Karpas-422 (cell line): Measurements from ENCODE around the gene PTN. TPM values are rescaled to one million over a fixed set of nuclear protein-coding genes. Genes with fewer than 3 reads are reported as not detected.

Source experiments
- DNase-seq: peaks from one replicate; pipeline ENCODE4 v3.0.0-alpha.2; 2015
- H2AFZ ChIP-seq: fragments of 200-600 bp; sonication (generic); 2 replicates; pipeline ENCODE4 v1.6.1; 2014; ENCODE audit warnings: antibody characterized with exemption, low read length, mixed read lengths
- H3K27ac ChIP-seq: fragments of 200-600 bp; sonication (generic); 2 replicates; pipeline ENCODE4 v1.5.1; 2014; ENCODE audit warnings: mild to moderate bottlenecking, low read length, moderate library complexity
- H3K27me3 ChIP-seq: fragments of 200-600 bp; sonication (generic); 2 replicates; pipeline ENCODE4 v1.6.1; 2014; ENCODE audit warnings: low read length, mixed read lengths
- H3K36me3 ChIP-seq: fragments of 200-600 bp; sonication (generic); 2 replicates; pipeline ENCODE4 v1.6.1; 2014; ENCODE audit warnings: low read length, mixed read lengths; ENCODE audit not compliant: insufficient read depth
- H3K4me1 ChIP-seq: fragments of 200-600 bp; sonication (generic); 2 replicates; pipeline ENCODE4 v1.6.1; 2014; ENCODE audit warnings: mild to moderate bottlenecking, low read length, mixed read lengths
- H3K4me2 ChIP-seq: fragments of 200-600 bp; sonication (generic); 2 replicates; pipeline ENCODE4 v1.6.1; 2014; ENCODE audit warnings: low read length, low read depth, mild to moderate bottlenecking; ENCODE audit not compliant: poor library complexity, severe bottlenecking
- H3K4me3 ChIP-seq: fragments of 200-600 bp; sonication (generic); 2 replicates; pipeline ENCODE4 v1.5.1; 2014; ENCODE audit warnings: mild to moderate bottlenecking, antibody characterized with exemption, low read length, mixed read lengths
- H3K79me2 ChIP-seq: fragments of 200-600 bp; sonication (generic); 2 replicates; pipeline ENCODE4 v1.6.1; 2014; ENCODE audit warnings: mild to moderate bottlenecking, low read length, mixed read lengths
- H3K9ac ChIP-seq: fragments of 200-600 bp; sonication (generic); 2 replicates; pipeline ENCODE4 v1.6.0; 2014; ENCODE audit warnings: low read length
- H3K9me2 ChIP-seq: fragments of 200-600 bp; sonication (generic), shearing (Covaris generic); replicated peaks from 2 replicates; pipeline ENCODE4 v1.6.0; 2014; ENCODE audit warnings: mild to moderate bottlenecking, low read length, moderate library complexity; ENCODE audit not compliant: insufficient read depth
- H3K9me3 ChIP-seq: fragments of 300-700, 200-600 bp; sonication (generic); 2 replicates; pipeline ENCODE4 v1.6.1; 2014; ENCODE audit warnings: low read length, mixed read lengths
- H4K20me1 ChIP-seq: fragments of 200-600 bp; sonication (generic); 2 replicates; pipeline ENCODE4 v1.6.1; 2014; ENCODE audit warnings: mild to moderate bottlenecking, antibody characterized with exemption, low read length, low read depth; ENCODE audit not compliant: insufficient read depth
- total RNA-seq: library from RNA; depleted of rRNA; stranded (reverse); fragments of >200 nt; shearing (Covaris generic); gene quantifications from 2 replicates; pipeline ENCODE4 v1.2.3, GENCODE V29; 2014; ENCODE audit warnings: low replicate concordance

Gene PTN
- total RNA-seq, 1 experiment from 2014 or later: not detected

DNA sequence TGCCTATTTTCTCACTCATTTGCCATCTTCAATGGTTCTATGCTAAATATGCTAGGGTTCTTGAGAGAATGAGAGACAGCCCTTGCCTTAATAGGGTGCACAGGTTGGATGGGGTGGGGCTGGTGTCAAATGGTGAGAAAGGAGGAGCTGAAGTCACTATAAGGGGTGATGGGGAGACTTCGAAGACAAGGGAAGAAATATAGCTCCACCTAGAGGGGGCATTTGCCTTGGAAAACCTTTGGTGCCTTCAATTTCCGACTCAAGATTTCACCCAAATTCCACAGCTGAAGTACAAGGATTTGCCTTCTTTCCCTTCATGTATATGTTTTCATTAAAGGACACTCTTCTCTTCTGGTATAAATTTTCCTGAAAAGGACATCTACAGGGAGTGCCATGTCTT, 5.6 kb downstream of the PTN start:
- H3K9me3 ChIP-seq: no peaks in the 10 kb centered on the region
- no peak overlapping the region for H3K27ac ChIP-seq
- H4K20me1 ChIP-seq: no peaks in the 10 kb centered on the region
- H3K4me2 ChIP-seq: no peak overlapping the region
- H3K4me3 ChIP-seq: no peak overlapping the region
- no peak overlapping the region for H2AFZ ChIP-seq
- no peaks in the 10 kb centered on the region for H3K27me3 ChIP-seq
- peaks cover 20% of the 10 kb centered on the region for H3K4me1 ChIP-seq
- no peak overlapping the region for H3K9ac ChIP-seq
- DNase-seq: peak; percentile 80
- no peaks in the 10 kb centered on the region for H3K79me2 ChIP-seq
- H3K9me2 ChIP-seq: no peaks in the 10 kb centered on the region
- no peaks in the 10 kb centered on the region for H3K36me3 ChIP-seq

GRCh38 chr7:137335814-137336213, 7.7 kb downstream of the PTN start:
- Histone ChIP-seq H3K79me2 (no peaks in the 10 kb centered on the region), H3K4me2 (no peak overlapping the region), H3K9me3 (no peaks in the 10 kb centered on the region), H3K9me2 (no peaks in the 10 kb centered on the region), H3K27me3 (no peaks in the 10 kb centered on the region), H3K9ac (no peak overlapping the region), H2AFZ (peak overlapping the region; percentile 63; the same call in 1 of the 2 replicates), H3K4me1 (peaks cover 14% of the 10 kb centered on the region), H3K36me3 (no peaks in the 10 kb centered on the region), H4K20me1 (no peaks in the 10 kb centered on the region), H3K4me3 (no peak overlapping the region), H3K27ac (no peak overlapping the region)
- no peak for DNase-seq

- Histone ChIP-seq H3K4me1 (peaks cover 5% of the 10 kb centered on the region), H3K79me2 (no peaks in the 10 kb centered on the region), H3K4me2 (no peak overlapping the region), H3K27ac (no peak overlapping the region), H3K9me2 (no peaks in the 10 kb centered on the region), H3K27me3 (peaks cover 3% of the 10 kb centered on the region; the same call in 1 of the 2 replicates), H4K20me1 (no peaks in the 10 kb centered on the region), H3K9me3 (no peaks in the 10 kb centered on the region), H3K4me3 (no peak overlapping the region), H3K9ac (no peak overlapping the region), H2AFZ (no peak overlapping the region), H3K36me3 (no peaks in the 10 kb centered on the region)
- no peak for DNase-seq
Observed at GRCh38 chr7:137331378-137331777, 12.2 kb downstream of the PTN start.

- no peaks in the 10 kb centered on the region for H4K20me1 ChIP-seq
- no peak overlapping the region for H3K27ac ChIP-seq
- no peak overlapping the region for H3K4me3 ChIP-seq
- DNase-seq: no peak
- H2AFZ ChIP-seq: no peak overlapping the region
- no peaks in the 10 kb centered on the region for H3K36me3 ChIP-seq
- H3K9me2 ChIP-seq: no peaks in the 10 kb centered on the region
- H3K79me2 ChIP-seq: no peaks in the 10 kb centered on the region
- H3K9ac ChIP-seq: no peak overlapping the region
- peaks cover 3% of the 10 kb centered on the region; the same call in 1 of the 2 replicates for H3K27me3 ChIP-seq
- H3K4me2 ChIP-seq: no peak overlapping the region
- no peaks in the 10 kb centered on the region for H3K4me1 ChIP-seq
- no peaks in the 10 kb centered on the region for H3K9me3 ChIP-seq
Observed at GRCh38 chr7:137329411-137329810, 14.1 kb downstream of the PTN start.

GRCh38 chr7:137328373-137329120, 15.0 kb downstream of the PTN start:
- peaks cover 3% of the 10 kb centered on the region; the same call in 1 of the 2 replicates for H3K27me3 ChIP-seq
- H3K27ac ChIP-seq: no peak overlapping the region
- no peaks in the 10 kb centered on the region for H3K9me3 ChIP-seq
- no peak for DNase-seq
- H3K36me3 ChIP-seq: no peaks in the 10 kb centered on the region
- H3K4me1 ChIP-seq: peaks cover 2% of the 10 kb centered on the region
- H3K79me2 ChIP-seq: no peaks in the 10 kb centered on the region
- H3K9me2 ChIP-seq: no peaks in the 10 kb centered on the region
- H4K20me1 ChIP-seq: no peaks in the 10 kb centered on the region
- H3K4me2 ChIP-seq: no peak overlapping the region
- no peak overlapping the region for H2AFZ ChIP-seq
- no peak overlapping the region for H3K9ac ChIP-seq
- no peak overlapping the region for H3K4me3 ChIP-seq

- H3K9me2 ChIP-seq: no peaks in the 10 kb centered on the region
- H2AFZ ChIP-seq: no peak overlapping the region
- no peak overlapping the region for H3K27ac ChIP-seq
- H3K4me1 ChIP-seq: peaks cover 16% of the 10 kb centered on the region
- H3K4me2 ChIP-seq: no peak overlapping the region
- H3K27me3 ChIP-seq: peaks cover 3% of the 10 kb centered on the region; the same call in 1 of the 2 replicates
- no peak overlapping the region for H3K4me3 ChIP-seq
- no peaks in the 10 kb centered on the region for H3K79me2 ChIP-seq
- DNase-seq: no peak
- H3K9me3 ChIP-seq: no peaks in the 10 kb centered on the region; the same call in 1 of the 2 replicates
- H3K9ac ChIP-seq: no peak overlapping the region
- peaks cover 4% of the 10 kb centered on the region; the same call in 1 of the 2 replicates for H3K36me3 ChIP-seq
- H4K20me1 ChIP-seq: no peaks in the 10 kb centered on the region
Observed at GRCh38 chr7:137325927-137326326, 17.6 kb downstream of the PTN start.

DNA sequence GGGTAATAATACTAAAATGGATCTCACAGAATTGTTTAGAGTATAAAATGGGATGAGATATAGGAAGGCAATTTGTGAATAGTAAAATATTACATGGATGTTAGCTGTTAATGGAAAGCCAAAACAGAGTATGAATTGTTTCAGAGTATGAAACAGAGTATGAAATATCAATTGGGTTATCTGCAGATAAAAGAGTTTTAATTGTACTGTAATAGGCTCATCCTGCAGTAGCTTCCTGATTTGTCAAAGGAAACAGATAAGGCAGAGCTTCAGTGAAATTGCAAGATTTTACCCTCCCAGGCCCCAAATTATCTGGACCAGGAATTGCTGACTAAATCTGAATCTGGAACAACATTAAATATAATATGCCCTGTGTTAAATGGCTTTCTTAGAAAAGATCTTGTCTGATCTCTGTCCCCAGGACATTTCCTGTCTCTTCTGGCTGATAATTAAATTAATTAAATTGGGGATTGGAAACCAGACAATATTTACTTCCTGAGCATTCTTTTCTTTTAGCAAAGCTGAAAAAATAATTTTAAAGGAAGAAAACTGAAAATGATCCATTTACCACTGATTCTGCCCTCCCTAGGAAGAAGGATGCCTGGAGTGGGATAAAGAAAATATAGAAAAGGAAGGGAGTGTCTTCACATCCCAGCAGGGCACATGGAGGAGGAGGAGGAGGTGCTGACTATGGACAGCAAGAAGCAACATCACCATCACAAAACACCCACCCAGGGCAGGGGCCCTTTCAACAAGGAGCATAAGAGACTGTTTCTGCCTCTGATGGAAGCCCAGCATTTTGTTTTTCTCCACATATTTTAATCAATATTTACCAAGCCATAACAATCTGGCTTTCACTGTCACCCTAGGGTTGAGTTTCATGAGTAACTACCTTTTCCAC, 18.5 kb downstream of the PTN start:
- peaks cover 4% of the 10 kb centered on the region; the same call in 1 of the 2 replicates for H3K36me3 ChIP-seq
- no peak for DNase-seq

More for the DNA sequence above, 18.5 kb downstream of the PTN start:
- Histone ChIP-seq H3K4me3 (no peak overlapping the region), H3K9me3 (no peaks in the 10 kb centered on the region; the same call in 1 of the 2 replicates), H4K20me1 (no peaks in the 10 kb centered on the region), H3K4me1 (peaks cover 24% of the 10 kb centered on the region), H3K4me2 (no peak overlapping the region), H3K9me2 (no peaks in the 10 kb centered on the region), H3K27me3 (peaks cover 3% of the 10 kb centered on the region; the same call in 1 of the 2 replicates), H2AFZ (no peak overlapping the region), H3K27ac (no peak overlapping the region), H3K79me2 (no peaks in the 10 kb centered on the region), H3K9ac (no peak overlapping the region)
